PC-3 (cell line): ENCODE results near the gene SLC13A2. TPM values are rescaled to one million over a fixed set of nuclear protein-coding genes. Genes with fewer than 3 reads are reported as not detected.

Source experiments
- ATAC-seq: fragments of 200-7000 bp; cut with Tn5 transposase; 2 replicates; pipeline ENCODE4 v1.9.1; 2020; ENCODE audit warnings: mild to moderate bottlenecking, moderate library complexity
- Bru-seq: library from RNA; stranded (reverse); fragments of 400-500 nt; gene quantifications from one replicate; lab custom pipeline; 2021; lab: Mats Ljungman, UMichigan
- BruChase-seq, 2 experiments: library from RNA; stranded (reverse); fragments of 400-500 nt; gene quantifications; one replicate each; lab custom pipeline; 2021; lab: Mats Ljungman, UMichigan
- BruUV-seq: library from RNA; stranded (reverse); fragments of 400-500 nt; replicated peaks from 2 replicates; lab custom pipeline; 2021; lab: Mats Ljungman, UMichigan
- CTCF ChIA-PET: fragments of 300-600 bp; sonication (Branson Sonifier 250); formaldehyde crosslinking; loops from one replicate; lab custom pipeline; 2022; ENCODE audit warnings: antibody characterized with exemption; lab: Charles Lee
- POLR2A ChIA-PET: fragments of 300-600 bp; sonication (Branson Sonifier 250); formaldehyde crosslinking; loops from one replicate; lab custom pipeline; 2022; ENCODE audit warnings: antibody characterized with exemption; ENCODE audit not compliant: unreplicated experiment; lab: Charles Lee
- DNase-seq: peaks from one replicate; pipeline ENCODE4 v3.0.0-alpha.2; 2015
- H2AFZ ChIP-seq: fragments of 300-600 bp; sonication (generic); 2 replicates; pipeline ENCODE4 v1.6.0; 2016; ENCODE audit warnings: antibody characterized with exemption, low read length
- H3F3A ChIP-seq: fragments of 300-600 bp; sonication (generic); one replicate; pipeline ENCODE4 v1.6.0; 2017; ENCODE audit warnings: antibody characterized with exemption, low read length, control low read depth, mild to moderate bottlenecking; ENCODE audit not compliant: unreplicated experiment
- H3K27ac ChIP-seq: fragments of 300-600 bp; sonication (generic); 2 replicates; pipeline ENCODE4 v1.5.1; 2016; ENCODE audit warnings: mild to moderate bottlenecking, low read length
- H3K27me3 ChIP-seq: fragments of 300-600 bp; sonication (generic); 2 replicates; pipeline ENCODE4 v1.6.1; 2016; ENCODE audit warnings: low read length, mixed read lengths
- H3K36me3 ChIP-seq: fragments of 300-600 bp; sonication (generic); 2 replicates; pipeline ENCODE4 v1.6.1; 2016; ENCODE audit warnings: low read depth, mixed run types, low read length, mixed read lengths
- H3K4me1 ChIP-seq: fragments of 300-600 bp; sonication (generic); 2 replicates; pipeline ENCODE4 v1.5.1; 2016; ENCODE audit warnings: low read length; ENCODE audit not compliant: insufficient read depth
- H3K4me2 ChIP-seq: fragments of 300-600 bp; sonication (generic); 2 replicates; pipeline ENCODE4 v1.6.0; 2016; ENCODE audit warnings: low read length
- H3K4me3 ChIP-seq: fragments of 300-600 bp; sonication (generic); 2 replicates; pipeline ENCODE4 v1.5.1; 2016; ENCODE audit warnings: mild to moderate bottlenecking, low read length, mixed read lengths
- H3K79me2 ChIP-seq: fragments of 300-600 bp; sonication (generic); 2 replicates; pipeline ENCODE4 v1.6.1; 2017; ENCODE audit warnings: low read length, mixed read lengths
- H3K9ac ChIP-seq: fragments of 300-600 bp; sonication (generic); 2 replicates; pipeline ENCODE4 v1.6.0; 2016; ENCODE audit warnings: mild to moderate bottlenecking, low read length
- H3K9me2 ChIP-seq: fragments of 300-600 bp; sonication (generic); replicated peaks from 2 replicates; pipeline ENCODE4 v1.6.1; 2016; ENCODE audit warnings: mixed run types, low read length, mixed read lengths
- H3K9me3 ChIP-seq: fragments of 300-600 bp; sonication (generic); 2 replicates; pipeline ENCODE4 v1.6.1; 2016; ENCODE audit warnings: low read length, mixed read lengths
- H4K20me1 ChIP-seq: fragments of 300-600 bp; sonication (generic); 2 replicates; pipeline ENCODE4 v1.6.1; 2016; ENCODE audit warnings: low read length, mixed read lengths
- EZH2 ChIP-seq: fragments of 300-600 bp; sonication (generic); IDR thresholded peaks from one replicate; pipeline ENCODE4 v1.6.1; 2017; ENCODE audit warnings: antibody characterized with exemption, mild to moderate bottlenecking, low read length; ENCODE audit not compliant: unreplicated experiment
- EZH2phosphoT487 ChIP-seq: fragments of 300-600 bp; sonication (generic); IDR thresholded peaks from 2 replicates; pipeline ENCODE4 v1.6.1; 2018; ENCODE audit warnings: mild to moderate bottlenecking, antibody characterized with exemption, low read length, borderline replicate concordance
- intact Hi-C: fragments of 100-400 bp; cut with micrococcal nuclease; formaldehyde crosslinking; loops from 2 replicates; pipeline ENCODE4 v1.9.0; 2023
- long read RNA-seq: library from polyadenylated mRNA; unstranded; transcript quantifications from one replicate; pipeline ENCODE4 v2.0.0, GENCODE V29; 2021; ENCODE audit not compliant: unreplicated experiment
- total RNA-seq: library from RNA; depleted of rRNA; stranded (reverse); fragments of >200 nt; gene quantifications from 2 replicates; pipeline ENCODE4 v1.2.3, GENCODE V29; 2014; rRNA removed
- TF ChIP-seq, protein P1 (sequence below): fragments of 300-600 bp; sonication (generic); conservative IDR thresholded peaks from 2 replicates; pipeline ENCODE4 v1.5.1; 2017; ENCODE audit warnings: antibody characterized with exemption, low read depth, mild to moderate bottlenecking, low read length

Gene SLC13A2, protein sequence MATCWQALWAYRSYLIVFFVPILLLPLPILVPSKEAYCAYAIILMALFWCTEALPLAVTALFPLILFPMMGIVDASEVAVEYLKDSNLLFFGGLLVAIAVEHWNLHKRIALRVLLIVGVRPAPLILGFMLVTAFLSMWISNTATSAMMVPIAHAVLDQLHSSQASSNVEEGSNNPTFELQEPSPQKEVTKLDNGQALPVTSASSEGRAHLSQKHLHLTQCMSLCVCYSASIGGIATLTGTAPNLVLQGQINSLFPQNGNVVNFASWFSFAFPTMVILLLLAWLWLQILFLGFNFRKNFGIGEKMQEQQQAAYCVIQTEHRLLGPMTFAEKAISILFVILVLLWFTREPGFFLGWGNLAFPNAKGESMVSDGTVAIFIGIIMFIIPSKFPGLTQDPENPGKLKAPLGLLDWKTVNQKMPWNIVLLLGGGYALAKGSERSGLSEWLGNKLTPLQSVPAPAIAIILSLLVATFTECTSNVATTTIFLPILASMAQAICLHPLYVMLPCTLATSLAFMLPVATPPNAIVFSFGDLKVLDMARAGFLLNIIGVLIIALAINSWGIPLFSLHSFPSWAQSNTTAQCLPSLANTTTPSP
- total RNA-seq (not detected in 2 replicates), Bru-seq, nascent RNA (not detected), BruChase-seq, experiment 1, labeled RNA remaining after a 6-hour chase (percentile 3 among the genes with signal in this experiment), BruChase-seq, experiment 2, labeled RNA remaining after a 2-hour chase (not detected)
- long read RNA-seq = 0 reads

DNA sequence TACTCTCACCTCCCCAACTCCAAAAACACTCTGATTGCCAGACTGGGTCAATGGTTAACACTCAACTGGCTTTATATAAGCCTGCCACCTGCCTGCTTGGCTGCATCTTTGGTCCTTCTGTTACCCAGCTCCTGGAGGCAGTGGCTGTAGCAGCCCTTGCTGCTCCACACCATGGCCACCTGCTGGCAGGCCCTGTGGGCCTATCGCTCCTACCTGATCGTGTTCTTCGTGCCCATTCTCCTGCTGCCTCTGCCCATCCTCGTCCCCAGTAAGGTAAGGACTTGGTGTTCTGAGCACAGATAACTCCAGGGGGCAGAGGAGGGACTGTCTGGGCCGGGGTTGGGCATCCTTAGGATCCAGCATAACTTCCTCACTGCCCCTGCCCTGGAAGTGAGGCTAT is at the start of gene SLC13A2:
SLC13A2 (plus strand) TSS at position 103 of the 400 bp plus-strand sequence; CDS start at position 172, 69 bp downstream.
- BruUV-seq = no TSS peak
- no peak for TF ChIP-seq EZH2
- TF ChIP-seq EZH2phosphoT487 = no peak
- TF ChIP-seq, protein P1, sequence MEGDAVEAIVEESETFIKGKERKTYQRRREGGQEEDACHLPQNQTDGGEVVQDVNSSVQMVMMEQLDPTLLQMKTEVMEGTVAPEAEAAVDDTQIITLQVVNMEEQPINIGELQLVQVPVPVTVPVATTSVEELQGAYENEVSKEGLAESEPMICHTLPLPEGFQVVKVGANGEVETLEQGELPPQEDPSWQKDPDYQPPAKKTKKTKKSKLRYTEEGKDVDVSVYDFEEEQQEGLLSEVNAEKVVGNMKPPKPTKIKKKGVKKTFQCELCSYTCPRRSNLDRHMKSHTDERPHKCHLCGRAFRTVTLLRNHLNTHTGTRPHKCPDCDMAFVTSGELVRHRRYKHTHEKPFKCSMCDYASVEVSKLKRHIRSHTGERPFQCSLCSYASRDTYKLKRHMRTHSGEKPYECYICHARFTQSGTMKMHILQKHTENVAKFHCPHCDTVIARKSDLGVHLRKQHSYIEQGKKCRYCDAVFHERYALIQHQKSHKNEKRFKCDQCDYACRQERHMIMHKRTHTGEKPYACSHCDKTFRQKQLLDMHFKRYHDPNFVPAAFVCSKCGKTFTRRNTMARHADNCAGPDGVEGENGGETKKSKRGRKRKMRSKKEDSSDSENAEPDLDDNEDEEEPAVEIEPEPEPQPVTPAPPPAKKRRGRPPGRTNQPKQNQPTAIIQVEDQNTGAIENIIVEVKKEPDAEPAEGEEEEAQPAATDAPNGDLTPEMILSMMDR = no peak
- DNase-seq (no peak), ATAC-seq (0 out of 2 replicates have a peak, but pooled peaks have one; percentile 17)
- intact Hi-C loops = no loop called here
- Histone ChIP-seq H3K36me3 (no peaks in the 10 kb centered on the region), H3K4me1 (peaks cover 5% of the 10 kb centered on the region; the same call in 1 of the 2 replicates), H4K20me1 (no peaks in the 10 kb centered on the region), H3K9me3 (no peaks in the 10 kb centered on the region), H3K9me2 (no peaks in the 10 kb centered on the region), H3K79me2 (no peaks in the 10 kb centered on the region), H3K4me2 (no peak within 1 kb of the TSS), H3K4me3 (no peak within 1 kb of the TSS), H3F3A (no peaks in the 10 kb centered on the region), H3K27ac (no peak within 1 kb of the TSS), H3K9ac (no peak within 1 kb of the TSS), H3K27me3 (no peaks in the 10 kb centered on the region), H2AFZ (no peak within 1 kb of the TSS)
- CTCF ChIA-PET = interaction anchor here (0.8 kb wide), 1 partner anchor 24 kb away, joined by 3 read pairs; no protein-coding TSS in a partner anchor
- POLR2A ChIA-PET = no interaction called here

DNA sequence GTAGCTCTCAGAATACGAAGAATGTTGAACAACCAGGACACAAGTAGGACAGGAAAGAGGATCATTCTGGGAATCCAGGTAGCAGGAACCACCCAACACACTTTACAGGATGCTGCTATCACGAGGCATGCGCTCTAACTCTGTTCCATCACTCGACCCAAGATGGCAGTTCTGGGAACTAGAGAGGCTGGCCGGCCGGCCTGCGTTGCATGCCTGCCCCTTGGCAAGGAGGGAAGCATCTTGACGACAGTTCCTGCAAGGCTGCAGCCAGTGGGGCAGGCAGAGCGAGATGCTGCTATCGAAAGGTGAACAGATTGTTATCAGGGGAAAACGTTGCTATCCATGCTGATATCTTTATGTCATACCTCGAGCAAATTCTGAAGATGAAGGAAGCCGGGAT is 48.2 kb upstream of the SLC13A2 start:
- CTCF ChIA-PET = no interaction called here
- intact Hi-C loops = no loop called here
- no peaks in the 10 kb centered on the region for H3K4me1 ChIP-seq
- no peak for DNase-seq
- no peaks in the 10 kb centered on the region for H3K79me2 ChIP-seq
- no peak overlapping the region for H2AFZ ChIP-seq
- POLR2A ChIA-PET = no interaction called here
- H3K9me3 ChIP-seq = no peaks in the 10 kb centered on the region
- H3K4me2 ChIP-seq = no peak overlapping the region
- no peaks in the 10 kb centered on the region for H3K9me2 ChIP-seq
- H3F3A ChIP-seq = no peaks in the 10 kb centered on the region
- no peaks in the 10 kb centered on the region for H4K20me1 ChIP-seq
- H3K27me3 ChIP-seq = no peaks in the 10 kb centered on the region
- no peak overlapping the region for H3K9ac ChIP-seq
- H3K4me3 ChIP-seq = no peak overlapping the region
- no peaks in the 10 kb centered on the region for H3K36me3 ChIP-seq
- BruUV-seq = no TSS peak
- ATAC-seq = no peak
- TF ChIP-seq EZH2 (no peak), EZH2phosphoT487 (no peak)
- TF ChIP-seq, protein P1 = no peak
- no peak overlapping the region for H3K27ac ChIP-seq
